Islet precursor cell (in vitro differentiated cells): ENCODE data around the gene ZNF563.

Experiments
- DNase-seq: peaks from one replicate; pipeline ENCODE4 v3.0.0-alpha.2; 2018

Gene ZNF563

DNA sequence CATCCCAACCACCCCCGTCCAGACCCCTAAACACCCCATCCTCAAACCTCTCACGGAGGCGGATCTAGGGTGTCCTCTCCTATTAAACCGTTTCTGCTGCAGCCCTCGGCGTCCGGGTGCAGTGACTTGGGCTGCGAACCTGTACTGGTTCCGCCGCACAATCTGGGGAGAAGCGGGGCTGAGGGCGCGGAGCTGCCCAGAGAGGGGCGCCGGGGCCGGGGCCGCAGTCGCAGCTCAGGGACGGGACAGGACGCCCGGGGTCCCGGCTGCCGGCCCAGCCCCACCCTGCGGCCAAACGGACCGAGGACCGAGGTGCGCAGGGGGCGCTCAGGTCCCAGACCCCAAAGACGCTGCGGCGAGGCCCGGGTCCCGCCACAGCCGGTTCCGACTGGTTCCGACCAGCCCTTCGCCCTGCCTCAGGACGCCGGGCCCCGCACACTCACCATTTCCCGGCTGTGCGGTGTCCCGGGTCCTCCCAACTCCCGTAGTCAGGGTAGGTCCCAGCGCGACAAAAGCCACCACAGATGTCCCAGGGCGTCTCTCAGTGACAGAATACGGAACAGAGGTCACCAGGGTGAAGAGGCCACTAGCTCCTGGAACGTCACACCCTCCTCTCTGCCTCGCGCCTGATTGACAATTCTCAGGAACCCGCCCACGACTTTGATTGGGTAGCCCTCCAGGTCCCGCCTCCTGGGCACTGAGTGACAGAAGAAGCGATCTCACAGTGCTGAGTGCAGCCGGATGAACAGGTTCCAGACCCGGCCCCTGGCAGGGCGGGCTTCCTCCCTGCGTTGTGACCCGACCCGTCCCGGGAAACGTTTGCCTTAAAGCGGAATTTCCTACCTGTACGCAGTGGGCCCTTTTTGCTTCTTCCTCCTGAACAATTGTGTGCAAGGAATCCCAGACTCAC lies 38.9 kb downstream of the ZNF563 start, which contains the start of gene ZNF44:
ZNF44 (minus strand) TSS at position 635 of the 910 bp plus-strand sequence; CDS start at position 446, 189 bp downstream.
- DNase-seq: peak; percentile 99

GRCh38 chr19:12293777-12294248 lies 39.6 kb downstream of the ZNF563 start:
- peak; percentile 98 for DNase-seq

DNA sequence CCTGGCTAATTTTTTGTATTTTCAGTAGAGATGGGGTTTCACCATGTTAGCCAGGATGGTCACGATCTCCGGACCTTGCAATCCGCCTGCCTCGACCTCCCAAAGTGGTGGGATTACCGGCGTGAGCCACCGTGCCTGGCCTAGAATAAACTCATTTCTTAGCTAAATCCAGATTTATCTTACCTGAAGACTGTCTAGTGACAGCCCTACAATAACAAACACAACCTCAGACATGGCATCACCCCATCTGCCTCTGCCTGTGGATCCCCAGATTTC lies 43.7 kb downstream of the ZNF563 start:
- DNase-seq: no peak

DNA sequence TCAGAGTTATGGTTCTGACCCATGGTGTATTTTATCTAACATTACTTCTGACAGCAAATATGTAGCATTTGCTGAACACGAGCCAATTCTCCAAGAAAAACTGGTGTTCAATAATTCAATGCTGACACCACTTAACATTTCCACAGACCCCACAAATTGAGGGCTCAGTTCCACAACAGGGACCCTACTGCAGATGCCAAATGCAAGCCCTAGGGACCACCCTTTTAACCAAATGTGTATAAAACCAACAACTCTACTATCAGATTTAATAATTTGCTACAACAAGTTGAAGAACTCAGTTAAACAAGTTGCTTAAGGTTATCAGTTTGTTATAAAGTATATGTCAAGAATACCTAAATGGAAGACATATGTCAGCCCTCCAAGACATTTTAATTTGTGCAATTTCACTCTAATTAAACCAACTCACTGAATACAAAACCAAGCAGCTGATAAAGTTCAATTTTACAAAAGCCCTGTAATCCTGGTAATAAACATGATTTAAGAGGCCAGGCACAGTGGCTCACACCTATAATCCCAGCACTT lies 45.4 kb downstream of the ZNF563 start:
- DNase-seq: no peak

GRCh38 chr19:12284631-12285030 lies 48.8 kb downstream of the ZNF563 start:
- DNase-seq: no peak

DNA sequence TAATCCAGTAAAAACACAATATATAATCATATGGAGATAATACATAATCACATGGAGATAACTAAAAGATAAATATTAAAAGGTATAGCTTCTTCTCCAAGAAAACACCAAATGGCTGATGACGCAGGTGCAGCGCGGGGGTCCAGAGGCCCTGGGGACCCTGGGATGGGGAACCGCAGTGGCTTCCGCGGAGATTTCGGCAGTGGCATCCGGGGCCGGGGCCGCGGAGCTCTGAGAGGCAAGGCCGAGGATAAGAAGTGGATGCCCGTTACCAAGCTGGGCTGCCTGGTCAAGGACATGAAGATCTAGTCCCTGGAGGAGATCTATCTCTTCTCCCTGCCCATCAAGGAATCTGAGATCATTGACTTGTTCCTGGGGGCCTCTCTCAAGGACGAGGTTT lies 49.2 kb downstream of the ZNF563 start:
- DNase-seq: no peak

DNA sequence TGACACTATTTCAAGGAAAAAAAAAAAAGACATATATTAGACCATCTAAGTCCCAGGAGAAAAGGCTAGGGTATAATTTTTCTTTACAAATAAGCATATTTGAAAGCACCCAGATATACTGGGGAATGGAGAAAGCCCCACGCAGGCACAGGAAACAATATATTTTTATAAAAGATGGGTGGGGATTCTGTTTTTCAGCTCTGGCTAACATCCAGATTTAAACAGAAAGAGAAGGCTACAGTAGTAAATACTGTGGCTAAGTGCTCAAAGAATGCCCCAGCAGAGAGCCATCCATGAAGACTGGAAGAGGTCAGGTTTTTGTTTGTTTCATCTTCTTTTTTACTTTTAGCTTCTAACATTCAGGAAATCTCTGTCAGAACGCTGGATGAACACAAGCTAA lies 54.7 kb downstream of the ZNF563 start:
- DNase-seq: no peak

GRCh38 chr19:12272980-12273901 lies 60.2 kb downstream of the ZNF563 start:
- no peak for DNase-seq

DNA sequence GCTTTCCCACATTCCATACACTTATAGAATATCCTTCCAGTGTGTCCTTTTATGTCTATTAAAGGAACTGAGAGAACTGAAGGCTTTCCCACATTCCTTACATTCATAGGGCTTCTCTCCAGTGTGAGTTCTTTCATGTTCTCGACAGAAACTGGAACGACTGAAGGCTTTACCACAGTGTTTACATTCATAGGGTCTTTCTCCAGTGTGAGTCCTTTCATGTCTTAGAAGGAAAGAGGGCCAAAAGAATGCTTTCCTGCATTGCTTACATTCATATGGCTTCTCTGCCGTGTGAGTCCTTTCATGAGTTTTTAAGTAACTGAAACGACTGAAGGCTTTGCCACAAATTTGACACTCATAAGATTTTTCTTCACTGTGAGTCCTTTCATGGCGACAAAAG lies 61.0 kb downstream of the ZNF563 start:
- DNase-seq: no peak

GRCh38 chr19:12270854-12271253 lies 62.6 kb downstream of the ZNF563 start:
- DNase-seq: no peak
